ENCODE data around the gene PAQR8.

- TF ChIP-seq CTCF (conservative IDR thresholded peaks at IDR 0.05) (no peak), ZFX (IDR thresholded peaks at IDR 0.05) (no peak)
Observed at GRCh38 chr6:52331793-52332457, 30.0 kb upstream of the PAQR8 start.

Measured in C4-2B (cell line).